GM21737 (cell line): ENCODE data around the gene SRMS.
"Not testable (repeated sequence)": the region's sequence is repeated elsewhere in the genome, so short reads cannot be mapped to it uniquely, and the experiment has no call there.

ENCODE experiments used
- ATAC-seq: cut with Tn5 transposase; IDR thresholded peaks from one replicate; pipeline ENCODE4 v1.9.1; 2021; ENCODE audit warnings: mild to moderate bottlenecking, moderate library complexity; ENCODE audit not compliant: unreplicated experiment

SRMS gene

GRCh38 chr20:63525971-63526370, 21.6 kb downstream of the SRMS start:
- no peak for ATAC-seq

- no peak for ATAC-seq
These were observed 22.4 kb downstream of the SRMS start for GRCh38 chr20:63525185-63525584.

GRCh38 chr20:63522981-63523611, 24.5 kb downstream of the SRMS start:
- no peak for ATAC-seq

GRCh38 chr20:63522091-63522868, 25.3 kb downstream of the SRMS start:
- ATAC-seq = no peak

- ATAC-seq = no peak
These were observed 25.9 kb downstream of the SRMS start for GRCh38 chr20:63521602-63522001.

GRCh38 chr20:63520934-63521601, 26.5 kb downstream of the SRMS start:
- peak; percentile 36 for ATAC-seq

- ATAC-seq = peak; percentile 59
These were observed 27.0 kb downstream of the SRMS start, which contains the start of gene PPDPF for GRCh38 chr20:63520504-63520933. Gene PPDPF (plus strand): TSS chr20:63520765. CDS start chr20:63521309, 544 bp downstream.

- peak; percentile 41 for ATAC-seq
These were observed 27.7 kb downstream of the SRMS start for GRCh38 chr20:63519668-63520503.

GRCh38 chr20:63518946-63519667, 28.4 kb downstream of the SRMS start:
- no peak for ATAC-seq

GRCh38 chr20:63518351-63518861, 29.1 kb downstream of the SRMS start:
- ATAC-seq = no peak

GRCh38 chr20:63517376-63518309, 29.9 kb downstream of the SRMS start:
- no peak for ATAC-seq

- ATAC-seq = not testable (repeated sequence)
These were observed 33.0 kb downstream of the SRMS start for GRCh38 chr20:63514520-63514919.

- no peak for ATAC-seq
These were observed 34.3 kb downstream of the SRMS start for GRCh38 chr20:63513207-63513606.

- ATAC-seq = no peak
These were observed 38.4 kb downstream of the SRMS start for GRCh38 chr20:63509088-63509564.

- no peak for ATAC-seq
These were observed 39.3 kb downstream of the SRMS start for GRCh38 chr20:63508072-63508768.

GRCh38 chr20:63507083-63507743, 40.3 kb downstream of the SRMS start:
- ATAC-seq = no peak

- no peak for ATAC-seq
These were observed 41.8 kb downstream of the SRMS start for GRCh38 chr20:63505723-63506122.

GRCh38 chr20:63505281-63505680, 42.3 kb downstream of the SRMS start:
- ATAC-seq = no peak
